Osteocyte (in vitro differentiated cells): Measurements from ENCODE around the gene CFAP46. TPM values are rescaled to one million over a fixed set of nuclear protein-coding genes. Genes with fewer than 3 reads are reported as not detected.
A peak's percentile ranks its signal among the peaks of the same experiment; 100 is the strongest.
"Not testable (repeated sequence)": the region's sequence is repeated elsewhere in the genome, so short reads cannot be mapped to it uniquely, and the experiment has no call there.

ENCODE experiments used
- DNase-seq: peaks from one replicate; pipeline ENCODE4 v3.0.0; 2021; ENCODE audit warnings: mixed read lengths; ENCODE audit not compliant: unreplicated experiment; ENCODE audit errors: extremely low spot score
- H3K27ac Mint-ChIP-seq: one replicate; pipeline ENCODE4 v1.8.0; 2021; ENCODE audit warnings: mild to moderate bottlenecking, mixed read lengths; ENCODE audit not compliant: unreplicated experiment
- H3K27me3 Mint-ChIP-seq: one replicate; pipeline ENCODE4 v1.8.0; 2021; ENCODE audit warnings: mixed read lengths; ENCODE audit not compliant: unreplicated experiment
- H3K36me3 Mint-ChIP-seq: one replicate; pipeline ENCODE4 v1.8.0; 2021; ENCODE audit warnings: mixed read lengths; ENCODE audit not compliant: unreplicated experiment
- H3K4me1 Mint-ChIP-seq: one replicate; pipeline ENCODE4 v1.8.0; 2021; ENCODE audit warnings: mixed read lengths; ENCODE audit not compliant: unreplicated experiment
- H3K4me3 Mint-ChIP-seq: one replicate; pipeline ENCODE4 v1.8.0; 2021; ENCODE audit warnings: mild to moderate bottlenecking, moderate library complexity, mixed read lengths; ENCODE audit not compliant: unreplicated experiment
- H3K9me3 Mint-ChIP-seq: one replicate; pipeline ENCODE4 v1.8.0; 2021; ENCODE audit warnings: mixed read lengths; ENCODE audit not compliant: unreplicated experiment
- total RNA-seq: library from RNA; stranded (reverse); gene quantifications from 2 replicates; pipeline ENCODE4 v1.2.1, GENCODE V29; 2021
- TF ChIP-seq, protein P1 (sequence below): fragments of 200-600 bp; sonication (generic); IDR thresholded peaks from 2 replicates; pipeline ENCODE4 v1.5.0; 2021; ENCODE audit warnings: antibody characterized with exemption, mild to moderate bottlenecking, moderate library complexity

CFAP46 gene
- total RNA-seq, 1 donor from 2014 or later, result 0.56 TPM

DNA sequence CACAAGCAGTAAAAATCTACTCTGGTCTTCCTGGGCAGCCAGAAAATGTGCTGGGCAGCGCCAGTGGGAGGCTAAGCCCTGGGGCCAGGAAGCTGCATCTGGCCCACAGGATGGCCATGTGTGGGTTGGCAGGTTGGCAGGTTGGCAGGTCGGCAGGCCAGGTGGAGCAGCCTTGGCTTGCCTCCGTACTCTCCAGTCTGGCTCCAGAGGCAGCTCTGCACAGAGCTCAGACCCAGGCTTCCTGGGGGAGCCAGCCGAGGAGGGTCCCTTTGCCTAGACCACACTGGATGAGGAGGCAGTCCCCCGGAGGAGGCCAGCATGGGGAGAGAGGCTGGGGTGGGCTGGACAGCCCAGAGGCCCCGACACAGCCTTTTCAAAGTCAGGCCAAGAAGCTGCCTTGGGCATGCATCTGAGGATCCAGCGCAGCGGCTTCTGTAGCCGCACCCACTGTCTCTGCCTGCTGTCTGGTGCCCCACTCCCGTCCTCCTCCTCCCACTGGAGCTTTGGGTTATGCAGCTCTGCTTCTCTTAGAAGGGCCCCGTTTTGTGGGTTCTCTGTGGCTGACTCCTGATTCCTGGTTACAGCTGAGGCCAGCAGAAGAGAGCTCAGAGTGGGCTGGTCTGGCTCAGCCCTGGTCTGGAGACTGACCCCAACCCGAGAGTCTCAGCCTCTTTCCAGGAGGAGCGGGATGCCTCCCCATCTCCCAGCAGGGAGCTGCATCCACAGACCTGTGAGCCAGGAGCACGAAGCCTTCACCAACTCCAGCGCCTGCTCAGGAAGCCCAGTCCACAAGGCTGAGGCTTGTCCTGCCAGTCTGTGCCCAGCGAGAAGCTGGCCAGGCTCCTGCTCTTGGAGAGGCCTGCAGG, 44.6 kb downstream of the CFAP46 start:
- Mint-ChIP-seq H3K4me1 (no peaks in the 10 kb centered on the region), H3K27ac (no peak overlapping the region), H3K4me3 (no peak overlapping the region), H3K36me3 (no peaks in the 10 kb centered on the region), H3K9me3 (peaks cover 6% of the 10 kb centered on the region), H3K27me3 (peaks cover 52% of the 10 kb centered on the region)
- DNase-seq, result no peak
- TF ChIP-seq, protein P1, sequence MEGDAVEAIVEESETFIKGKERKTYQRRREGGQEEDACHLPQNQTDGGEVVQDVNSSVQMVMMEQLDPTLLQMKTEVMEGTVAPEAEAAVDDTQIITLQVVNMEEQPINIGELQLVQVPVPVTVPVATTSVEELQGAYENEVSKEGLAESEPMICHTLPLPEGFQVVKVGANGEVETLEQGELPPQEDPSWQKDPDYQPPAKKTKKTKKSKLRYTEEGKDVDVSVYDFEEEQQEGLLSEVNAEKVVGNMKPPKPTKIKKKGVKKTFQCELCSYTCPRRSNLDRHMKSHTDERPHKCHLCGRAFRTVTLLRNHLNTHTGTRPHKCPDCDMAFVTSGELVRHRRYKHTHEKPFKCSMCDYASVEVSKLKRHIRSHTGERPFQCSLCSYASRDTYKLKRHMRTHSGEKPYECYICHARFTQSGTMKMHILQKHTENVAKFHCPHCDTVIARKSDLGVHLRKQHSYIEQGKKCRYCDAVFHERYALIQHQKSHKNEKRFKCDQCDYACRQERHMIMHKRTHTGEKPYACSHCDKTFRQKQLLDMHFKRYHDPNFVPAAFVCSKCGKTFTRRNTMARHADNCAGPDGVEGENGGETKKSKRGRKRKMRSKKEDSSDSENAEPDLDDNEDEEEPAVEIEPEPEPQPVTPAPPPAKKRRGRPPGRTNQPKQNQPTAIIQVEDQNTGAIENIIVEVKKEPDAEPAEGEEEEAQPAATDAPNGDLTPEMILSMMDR, result no peak

GRCh38 chr10:132893786-132894185, 48.6 kb downstream of the CFAP46 start:
- not testable (repeated sequence) for DNase-seq, H3K4me3 Mint-ChIP-seq, H3K36me3 Mint-ChIP-seq, H3K4me1 Mint-ChIP-seq, H3K9me3 Mint-ChIP-seq, H3K27ac Mint-ChIP-seq
- H3K27me3 Mint-ChIP-seq, result peaks cover 62% of the 10 kb centered on the region
- TF ChIP-seq, protein P1, result peak; percentile 26

- H3K36me3 Mint-ChIP-seq, result no peaks in the 10 kb centered on the region
- H3K27ac Mint-ChIP-seq, result no peak overlapping the region
- H3K4me1 Mint-ChIP-seq, result no peaks in the 10 kb centered on the region
- TF ChIP-seq, protein P1, result no peak
- DNase-seq, result no peak
- peaks cover 62% of the 10 kb centered on the region for H3K27me3 Mint-ChIP-seq
- no peaks in the 10 kb centered on the region for H3K9me3 Mint-ChIP-seq
- H3K4me3 Mint-ChIP-seq, result no peak overlapping the region
Observed at GRCh38 chr10:132893090-132893489, 49.3 kb downstream of the CFAP46 start.

DNA sequence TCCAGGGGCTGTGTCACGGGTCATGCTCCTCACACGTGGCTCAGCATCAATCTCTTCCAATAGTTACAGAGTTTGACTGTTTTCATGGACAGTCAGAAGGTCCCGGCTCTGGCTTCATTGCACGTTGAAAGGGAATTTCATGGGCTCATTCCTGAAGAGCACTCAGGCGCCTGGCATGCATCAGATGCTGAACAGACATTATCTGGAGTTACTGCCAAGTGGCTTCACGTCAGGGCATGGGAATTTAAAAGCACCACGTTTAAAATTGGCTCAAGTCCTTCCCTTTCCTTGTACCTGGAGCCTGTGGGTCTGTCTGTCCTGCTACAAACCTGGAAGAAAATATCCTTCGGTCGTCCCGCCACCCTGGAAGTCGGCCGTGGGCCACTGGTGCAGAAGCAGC, 50.4 kb downstream of the CFAP46 start:
- no peaks in the 10 kb centered on the region for H3K36me3 Mint-ChIP-seq
- no peak for DNase-seq
- H3K4me3 Mint-ChIP-seq, result no peak overlapping the region
- H3K4me1 Mint-ChIP-seq, result no peaks in the 10 kb centered on the region
- H3K27me3 Mint-ChIP-seq, result peaks cover 57% of the 10 kb centered on the region
- TF ChIP-seq, protein P1, result no peak
- H3K9me3 Mint-ChIP-seq, result no peaks in the 10 kb centered on the region
- H3K27ac Mint-ChIP-seq, result no peak overlapping the region

DNA sequence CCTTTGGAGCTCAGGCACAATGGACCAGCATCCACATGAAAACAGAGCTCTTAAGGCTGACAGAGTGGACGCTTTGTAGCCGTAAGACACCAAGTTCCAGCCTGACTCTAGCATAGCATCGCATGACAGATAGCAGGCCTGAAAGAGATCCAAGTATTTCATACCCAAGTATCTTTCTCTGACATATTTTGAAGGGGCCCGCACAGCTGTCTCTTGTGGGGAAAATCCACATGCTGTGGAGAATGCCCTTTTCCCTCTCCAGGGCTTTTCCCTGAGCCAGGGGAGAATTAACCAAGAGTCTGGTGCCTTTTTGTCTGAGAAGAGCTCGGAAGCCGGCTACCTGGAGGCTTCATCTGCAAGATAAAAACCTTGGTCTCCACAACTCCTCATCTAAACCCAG, 51.0 kb downstream of the CFAP46 start:
- Mint-ChIP-seq H3K4me1 (no peaks in the 10 kb centered on the region), H3K36me3 (no peaks in the 10 kb centered on the region), H3K27me3 (peaks cover 53% of the 10 kb centered on the region), H3K9me3 (no peaks in the 10 kb centered on the region), H3K27ac (no peak overlapping the region), H3K4me3 (no peak overlapping the region)
- no peak for DNase-seq
- TF ChIP-seq, protein P1, result no peak
